ENCODE measurements around the gene CPT1C.

GRCh38 chr19:49687150-49687549 lies 3.8 kb upstream of the CPT1C start:
- TF ChIP-seq CTCF (IDR thresholded peaks at IDR 0.05 in 8 of 11, conservative IDR thresholded peaks at IDR 0.05 in 3 of 11) (no peak), POLR2AphosphoS5 (IDR thresholded peaks at IDR 0.05) (peak in 1 of 3 donors; percentile 7), POLR2A (IDR thresholded peaks at IDR 0.05) (no peak)

Measured in spleen (tissue), 7 donors.